HG03108 (cell line): Measurements from ENCODE around the gene COX7C.

ENCODE experiments used
- ATAC-seq: cut with Tn5 transposase; IDR thresholded peaks from one replicate; pipeline ENCODE4 v1.9.1; 2021; ENCODE audit warnings: moderate library complexity; ENCODE audit not compliant: unreplicated experiment

The COX7C gene

DNA sequence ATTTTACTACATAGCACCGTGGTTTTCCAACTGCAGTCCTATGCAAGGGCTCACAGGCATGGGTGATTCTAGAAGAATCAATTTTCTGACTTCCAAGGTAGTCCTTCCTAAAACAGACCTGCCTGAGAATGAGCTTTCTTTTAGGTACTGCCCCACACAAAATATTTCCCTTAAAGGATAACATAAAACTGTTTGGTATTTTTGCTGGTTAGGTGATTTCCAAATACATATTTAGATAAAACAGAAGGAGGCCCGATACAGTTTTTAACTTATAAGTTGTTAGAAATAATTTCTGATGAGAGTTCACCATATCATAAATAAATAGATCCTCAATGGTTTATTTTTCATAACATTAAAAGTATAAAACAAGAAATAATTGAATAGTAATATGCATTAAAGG, 46.4 kb downstream of the COX7C start:
- ATAC-seq: no peak

- ATAC-seq: no peak
Observed at GRCh38 chr5:86665984-86666760, 48.4 kb downstream of the COX7C start.

DNA sequence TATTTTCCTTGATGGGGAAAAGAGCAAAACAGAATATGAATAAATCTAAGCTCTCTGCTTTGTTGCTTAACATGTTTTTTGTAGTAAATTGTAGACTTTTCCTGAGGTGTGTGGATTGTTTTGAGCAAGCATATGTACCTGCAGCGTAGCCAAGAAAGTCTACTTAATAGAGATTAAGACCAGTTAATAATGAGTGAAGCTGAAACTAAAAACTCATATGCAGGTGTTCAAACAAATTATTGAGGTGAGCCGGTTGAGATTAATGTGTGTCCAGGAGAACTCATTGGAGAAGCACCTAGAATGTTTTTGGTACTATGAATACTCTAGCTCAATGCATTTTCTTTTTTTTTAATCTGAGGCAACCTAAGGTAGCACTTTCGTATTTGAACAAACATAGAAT, 49.2 kb downstream of the COX7C start:
- no peak for ATAC-seq
